Measurements from ENCODE around the gene TJP2.

The TJP2 gene

DNA sequence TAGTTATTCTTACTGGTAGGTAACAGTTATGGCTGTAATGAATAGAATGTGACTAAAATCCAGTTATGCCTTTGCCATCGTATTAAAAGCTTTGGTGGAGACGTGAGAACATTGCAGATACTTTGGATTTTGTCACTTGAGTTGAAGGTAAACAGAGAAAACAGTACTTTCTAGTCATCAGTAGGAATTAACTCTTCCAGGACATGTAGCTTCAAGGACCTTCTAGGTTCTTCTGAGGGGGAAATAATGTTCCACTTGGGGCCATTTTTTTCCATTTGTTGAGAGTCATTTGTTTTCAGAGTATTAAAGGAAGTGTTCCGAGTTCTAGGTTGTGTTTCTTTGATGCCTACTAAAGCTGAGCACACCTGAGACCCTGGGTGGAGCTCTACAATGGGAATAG lies 6.1 kb downstream of the TJP2 start:
- H3K4me3 ChIP-seq (ENCODE audit: low read depth, low read length), result no peak overlapping the region
- no peak for DNase-seq (ENCODE audit: low read depth)
- TF ChIP-seq MYC (IDR thresholded peaks at IDR 0.05; ENCODE audit: low read depth, low read length) (no peak), POLR2A (IDR thresholded peaks at IDR 0.05; ENCODE audit: extremely low read depth, insufficient read length) (no peak), CTCF (IDR thresholded peaks at IDR 0.05; ENCODE audit: low read depth, low read length) (no peak)
- TF ChIP-seq, protein P1, sequence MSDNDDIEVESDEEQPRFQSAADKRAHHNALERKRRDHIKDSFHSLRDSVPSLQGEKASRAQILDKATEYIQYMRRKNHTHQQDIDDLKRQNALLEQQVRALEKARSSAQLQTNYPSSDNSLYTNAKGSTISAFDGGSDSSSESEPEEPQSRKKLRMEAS (IDR thresholded peaks at IDR 0.05; ENCODE audit: low read depth, low read length), result no peak

DNA sequence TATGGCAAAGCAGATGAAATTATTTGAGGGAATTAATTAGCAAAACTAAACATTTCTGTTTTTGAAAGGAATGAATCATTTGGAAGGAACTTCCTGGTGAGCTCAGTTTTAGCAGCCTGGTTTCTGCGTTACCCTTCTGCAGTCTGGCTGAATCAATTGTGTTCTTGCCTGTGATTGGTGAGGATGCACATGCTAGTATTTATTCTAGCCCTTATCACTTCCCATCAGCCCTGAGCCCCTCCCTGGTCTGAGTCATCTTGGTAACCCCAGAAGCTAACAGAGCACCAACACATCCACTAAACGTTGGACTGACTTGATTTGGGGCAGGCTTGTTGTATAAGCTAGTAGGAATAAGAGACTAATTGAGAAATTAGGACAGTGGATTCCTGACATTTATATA lies 6.6 kb downstream of the TJP2 start:
- DNase-seq (ENCODE audit: low read depth), result peak; percentile 74
- TF ChIP-seq MYC (IDR thresholded peaks at IDR 0.05; ENCODE audit: low read depth, low read length) (no peak), POLR2A (IDR thresholded peaks at IDR 0.05; ENCODE audit: extremely low read depth, insufficient read length) (no peak), CTCF (IDR thresholded peaks at IDR 0.05; ENCODE audit: low read depth, low read length) (no peak)
- TF ChIP-seq, protein P1 (IDR thresholded peaks at IDR 0.05; ENCODE audit: low read depth, low read length), result 0 out of 2 replicates have a peak, but pooled peaks have one; percentile 8
- H3K4me3 ChIP-seq (ENCODE audit: low read depth, low read length), result no peak overlapping the region

GRCh38 chr9:69181908-69182353 lies 7.9 kb downstream of the TJP2 start:
- no peak overlapping the region for H3K4me3 ChIP-seq (ENCODE audit: low read depth, low read length)
- peak; percentile 14 for DNase-seq (ENCODE audit: low read depth)
- TF ChIP-seq MYC (IDR thresholded peaks at IDR 0.05; ENCODE audit: low read depth, low read length) (no peak), CTCF (IDR thresholded peaks at IDR 0.05; ENCODE audit: low read depth, low read length) (no peak), POLR2A (IDR thresholded peaks at IDR 0.05; ENCODE audit: extremely low read depth, insufficient read length) (no peak)
- TF ChIP-seq, protein P1 (IDR thresholded peaks at IDR 0.05; ENCODE audit: low read depth, low read length), result no peak

DNA sequence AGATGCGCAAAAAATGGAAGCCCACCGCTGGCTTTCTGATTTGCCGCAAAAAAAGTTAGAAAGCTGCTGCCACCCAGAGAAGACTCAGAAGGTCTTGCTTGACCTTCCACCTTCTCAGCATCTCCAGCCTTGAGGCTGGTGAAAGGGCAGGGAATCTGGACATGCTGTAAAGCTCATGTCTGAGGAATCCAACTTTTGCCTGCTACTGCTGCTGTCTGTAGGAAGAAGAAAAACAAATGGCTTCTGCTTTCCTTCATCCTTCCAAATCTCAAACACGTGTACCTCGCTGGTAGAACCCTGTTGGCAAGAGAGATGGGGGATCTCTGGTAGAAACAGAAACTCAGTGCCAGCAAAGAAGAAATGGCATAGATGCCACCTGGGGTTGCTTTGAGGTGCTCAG lies 10.2 kb downstream of the TJP2 start:
- no peak for DNase-seq (ENCODE audit: low read depth)
- H3K4me3 ChIP-seq (ENCODE audit: low read depth, low read length), result no peak overlapping the region
- TF ChIP-seq, protein P1 (IDR thresholded peaks at IDR 0.05; ENCODE audit: low read depth, low read length), result no peak

DNA sequence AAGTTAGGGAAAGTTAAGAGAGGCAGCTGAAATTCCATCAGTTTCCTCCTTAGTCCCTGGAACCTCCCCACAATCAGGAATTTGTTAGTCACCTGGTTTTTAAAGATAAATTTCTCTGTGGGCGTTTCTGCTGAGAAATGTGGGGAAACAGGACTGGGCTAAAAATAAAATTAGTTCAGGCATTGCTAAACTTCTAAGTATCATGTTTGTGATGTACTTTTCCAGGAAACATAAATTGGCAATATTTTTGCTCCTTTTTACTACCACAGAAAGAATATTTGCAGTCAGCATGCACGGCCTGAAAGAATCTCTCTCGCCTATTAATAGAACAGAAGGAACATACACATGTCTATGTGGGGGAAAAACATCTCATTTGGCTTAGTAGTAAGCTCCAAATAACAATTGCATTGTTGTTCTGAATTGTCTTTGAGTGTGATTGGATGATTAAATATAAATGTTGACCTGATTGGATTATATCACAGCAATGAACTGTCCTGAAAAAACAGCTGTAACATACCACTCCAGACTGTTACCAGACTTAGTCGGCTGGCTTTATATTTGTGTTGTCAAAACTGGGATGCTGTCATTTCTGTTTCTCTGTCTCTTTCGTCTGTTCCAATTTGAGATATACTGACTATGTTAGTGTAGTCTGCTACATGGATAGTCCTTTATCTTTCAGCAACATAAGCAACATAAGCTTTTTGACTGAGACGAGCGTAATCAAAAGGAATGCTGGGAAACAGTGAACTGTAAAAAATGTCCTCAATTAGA lies 12.9 kb downstream of the TJP2 start:
- no peak for DNase-seq (ENCODE audit: low read depth)
- no peak for TF ChIP-seq CTCF (IDR thresholded peaks at IDR 0.05; ENCODE audit: low read depth, low read length)
- TF ChIP-seq MYC (IDR thresholded peaks at IDR 0.05; ENCODE audit: low read depth, low read length), result no peak
- TF ChIP-seq POLR2A (IDR thresholded peaks at IDR 0.05; ENCODE audit: extremely low read depth, insufficient read length), result no peak
- TF ChIP-seq, protein P1 (IDR thresholded peaks at IDR 0.05; ENCODE audit: low read depth, low read length), result no peak
- H3K4me3 ChIP-seq (ENCODE audit: low read depth, low read length), result no peak overlapping the region

- no peak for DNase-seq (ENCODE audit: low read depth)
Observed at GRCh38 chr9:69188975-69189374, 14.9 kb downstream of the TJP2 start.

More at GRCh38 chr9:69188975-69189374, 14.9 kb downstream of the TJP2 start:
- H3K4me3 ChIP-seq (ENCODE audit: low read depth, low read length), result no peak overlapping the region
- no peak for TF ChIP-seq CTCF (IDR thresholded peaks at IDR 0.05; ENCODE audit: low read depth, low read length)
- TF ChIP-seq, protein P1 (IDR thresholded peaks at IDR 0.05; ENCODE audit: low read depth, low read length), result no peak
- no peak for TF ChIP-seq POLR2A (IDR thresholded peaks at IDR 0.05; ENCODE audit: extremely low read depth, insufficient read length)
- TF ChIP-seq MYC (IDR thresholded peaks at IDR 0.05; ENCODE audit: low read depth, low read length), result no peak

All from NB4 (cell line).